ENCODE measurements around the gene PDLIM5. TPM values are rescaled to one million over a fixed set of nuclear protein-coding genes. Genes with fewer than 3 reads are reported as not detected.

Gene PDLIM5
- total and polyA plus RNA-seq, 7 experiments from 2014 or later = 14.4 to 61.7 (median 35.7) TPM

DNA sequence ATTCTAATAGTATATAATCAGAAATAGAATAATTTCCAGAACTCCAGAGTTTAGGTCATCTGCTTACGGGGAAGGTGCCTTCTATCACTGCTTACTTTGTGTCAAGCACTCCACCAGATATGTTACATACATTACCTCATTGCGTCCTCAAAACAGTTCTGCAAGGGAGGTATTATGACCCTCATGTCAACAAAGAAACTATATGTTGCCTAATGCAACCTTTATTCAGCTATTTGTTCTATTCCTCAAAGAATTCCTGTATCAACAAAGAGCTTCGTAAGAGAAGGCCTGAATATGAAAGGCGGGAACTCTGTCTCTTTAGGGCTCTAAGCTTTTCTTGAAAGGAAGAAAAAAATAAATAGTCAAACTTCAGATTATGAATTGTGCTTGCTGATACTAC lies 114.7 kb downstream of the PDLIM5 start:
- Mint-ChIP-seq H3K4me1 (peaks cover 0 to 7% (median 5%) of the 10 kb centered on the region in 7 donors), H3K36me3 (peaks cover 0 to 7% (median 0%) of the 10 kb centered on the region in 5 donors), H3K27ac (no peak overlapping the region), H3K9me3 (no peaks in the 10 kb centered on the region), H3K4me3 (no peak overlapping the region), H3K27me3 (no peaks in the 10 kb centered on the region)
- intact Hi-C loops (cut with micrococcal nuclease) = no loop called here
- H3K4me3 ChIP-seq (ENCODE audit: low read length) = no peak overlapping the region
- DNase-seq = no peak
- ChIA-PET CTCF (no interaction called here), POLR2A (no interaction called here)
- H3K27me3 ChIP-seq (ENCODE audit: control insufficient read depth in 2 of 2, insufficient read depth in 2 of 2, low read length in 2 of 2) = no peaks in the 10 kb centered on the region
- no peaks in the 10 kb centered on the region for H3K9me3 ChIP-seq (ENCODE audit: control insufficient read depth in 2 of 3, low read length in 3 of 3)
- no peak overlapping the region for H3K27ac ChIP-seq (ENCODE audit: low read depth, low read length)
- H3K36me3 ChIP-seq (ENCODE audit: control insufficient read depth in 2 of 3, insufficient read depth in 3 of 3, low read length in 3 of 3) = no peaks in the 10 kb centered on the region
- no peaks in the 10 kb centered on the region for H3K4me1 ChIP-seq (ENCODE audit: control insufficient read depth in 2 of 2, insufficient read depth in 2 of 2, low read length in 2 of 2)
- no peak for ATAC-seq

DNA sequence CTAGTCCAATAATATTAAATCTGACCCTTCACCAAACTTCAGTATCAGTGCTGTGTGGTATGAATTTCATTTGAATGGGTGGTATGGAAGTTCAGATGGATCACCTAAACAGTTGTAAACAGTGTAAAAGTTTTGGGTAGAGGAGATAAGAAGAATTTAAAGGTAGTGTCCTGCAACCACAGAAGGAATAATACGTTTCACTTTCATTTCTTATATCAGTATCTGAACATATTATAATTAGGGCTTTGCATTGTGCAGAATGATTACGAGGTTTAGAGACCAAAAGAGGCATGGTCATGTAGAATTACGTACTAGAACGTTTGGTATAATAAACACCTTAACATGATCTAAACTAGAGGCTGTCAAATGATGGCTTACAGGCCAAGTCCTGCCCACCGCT lies 116.1 kb downstream of the PDLIM5 start:
- CTCF ChIA-PET = no interaction called here
- no peaks in the 10 kb centered on the region for H3K4me1 ChIP-seq (ENCODE audit: control insufficient read depth in 2 of 2, insufficient read depth in 2 of 2, low read length in 2 of 2)
- no peak overlapping the region for H3K4me3 ChIP-seq (ENCODE audit: low read length)
- H3K36me3 ChIP-seq (ENCODE audit: control insufficient read depth in 2 of 3, insufficient read depth in 3 of 3, low read length in 3 of 3) = no peaks in the 10 kb centered on the region
- peak overlapping the region in 1 of 10 donors; percentile 14 for H3K4me3 Mint-ChIP-seq
- POLR2A ChIA-PET = no interaction called here
- H3K27me3 ChIP-seq (ENCODE audit: control insufficient read depth in 2 of 2, insufficient read depth in 2 of 2, low read length in 2 of 2) = no peaks in the 10 kb centered on the region
- no peak for DNase-seq
- H3K4me1 Mint-ChIP-seq = peaks cover 0 to 7% (median 5%) of the 10 kb centered on the region in 7 donors
- H3K9me3 Mint-ChIP-seq = no peaks in the 10 kb centered on the region
- H3K27me3 Mint-ChIP-seq = no peaks in the 10 kb centered on the region
- no peak for ATAC-seq
- H3K36me3 Mint-ChIP-seq = peaks cover 0 to 7% (median 0%) of the 10 kb centered on the region in 5 donors
- H3K27ac ChIP-seq (ENCODE audit: low read depth, low read length) = no peak overlapping the region
- H3K27ac Mint-ChIP-seq = no peak overlapping the region
- H3K9me3 ChIP-seq (ENCODE audit: control insufficient read depth in 2 of 3, low read length in 3 of 3) = no peaks in the 10 kb centered on the region
- intact Hi-C loops (cut with micrococcal nuclease) = no loop called here

DNA sequence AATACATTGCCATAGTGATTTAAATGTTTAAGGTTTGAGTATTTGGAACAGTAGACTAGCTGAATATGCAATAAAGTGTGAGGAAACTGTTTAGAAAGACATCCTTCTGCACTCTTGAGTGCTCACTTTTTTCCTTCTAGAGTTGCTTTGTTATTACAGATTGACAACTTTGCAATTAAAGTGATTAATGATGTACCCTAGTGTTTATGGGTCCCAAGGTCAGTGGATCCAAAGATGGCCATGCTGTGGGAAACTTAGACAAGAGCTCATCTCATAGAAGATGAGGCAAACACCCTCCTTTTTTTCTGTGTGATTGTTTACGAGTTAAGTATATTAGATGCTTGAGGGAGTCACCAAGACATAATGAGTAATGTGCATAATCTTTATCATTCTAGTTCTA lies 118.8 kb downstream of the PDLIM5 start:
- no peaks in the 10 kb centered on the region for H3K9me3 ChIP-seq (ENCODE audit: control insufficient read depth in 2 of 3, low read length in 3 of 3)
- ChIA-PET POLR2A (no interaction called here), CTCF (no interaction called here)
- Mint-ChIP-seq H3K4me1 (peaks cover 0 to 7% (median 5%) of the 10 kb centered on the region in 7 donors), H3K36me3 (peaks cover 0 to 13% (median 0%) of the 10 kb centered on the region in 5 donors), H3K27ac (no peak overlapping the region), H3K4me3 (no peak overlapping the region), H3K9me3 (no peaks in the 10 kb centered on the region), H3K27me3 (no peaks in the 10 kb centered on the region)
- no peak for ATAC-seq
- H3K4me3 ChIP-seq (ENCODE audit: low read length) = no peak overlapping the region
- no peak overlapping the region for H3K27ac ChIP-seq (ENCODE audit: low read depth, low read length)
- intact Hi-C loops (cut with micrococcal nuclease) = no loop called here
- DNase-seq = no peak
- H3K27me3 ChIP-seq (ENCODE audit: control insufficient read depth in 2 of 2, insufficient read depth in 2 of 2, low read length in 2 of 2) = no peaks in the 10 kb centered on the region
- peaks cover 0 to 2% (median 0%) of the 10 kb centered on the region in 3 experiments for H3K36me3 ChIP-seq (ENCODE audit: control insufficient read depth in 2 of 3, insufficient read depth in 3 of 3, low read length in 3 of 3)
- H3K4me1 ChIP-seq (ENCODE audit: control insufficient read depth in 2 of 2, insufficient read depth in 2 of 2, low read length in 2 of 2) = no peaks in the 10 kb centered on the region

DNA sequence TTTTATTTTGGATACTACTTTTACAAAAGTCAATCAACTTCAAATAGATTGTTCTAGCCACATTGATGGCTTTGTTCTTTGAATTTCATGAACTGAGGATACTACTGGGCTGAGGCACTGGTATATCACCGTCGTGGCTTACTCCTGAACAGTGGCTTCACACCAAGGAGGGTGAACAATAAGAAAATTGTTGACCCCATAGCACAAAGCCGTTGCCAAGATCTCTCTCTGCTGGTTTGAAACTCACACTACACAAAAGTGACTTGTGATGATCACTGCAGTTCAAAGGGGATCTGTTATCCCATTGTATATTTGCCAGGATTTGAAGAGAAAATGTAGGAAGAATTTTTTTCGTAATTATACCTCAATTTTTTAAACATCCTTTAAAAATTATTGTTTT lies 119.6 kb downstream of the PDLIM5 start:
- H3K4me3 ChIP-seq (ENCODE audit: low read length) = no peak overlapping the region
- Mint-ChIP-seq H3K9me3 (no peaks in the 10 kb centered on the region), H3K4me1 (peaks cover 0 to 7% (median 5%) of the 10 kb centered on the region in 7 donors), H3K4me3 (no peak overlapping the region), H3K27me3 (no peaks in the 10 kb centered on the region), H3K36me3 (peaks cover 0 to 21% (median 0%) of the 10 kb centered on the region in 5 donors), H3K27ac (no peak overlapping the region)
- intact Hi-C loops (cut with micrococcal nuclease) = no loop called here
- peaks cover 0 to 4% (median 0%) of the 10 kb centered on the region in 3 experiments for H3K36me3 ChIP-seq (ENCODE audit: control insufficient read depth in 2 of 3, insufficient read depth in 3 of 3, low read length in 3 of 3)
- H3K9me3 ChIP-seq (ENCODE audit: control insufficient read depth in 2 of 3, low read length in 3 of 3) = no peaks in the 10 kb centered on the region
- POLR2A ChIA-PET = no interaction called here
- H3K4me1 ChIP-seq (ENCODE audit: control insufficient read depth in 2 of 2, insufficient read depth in 2 of 2, low read length in 2 of 2) = no peaks in the 10 kb centered on the region
- DNase-seq (no peak), ATAC-seq (no peak)
- H3K27ac ChIP-seq (ENCODE audit: low read depth, low read length) = no peak overlapping the region
- H3K27me3 ChIP-seq (ENCODE audit: control insufficient read depth in 2 of 2, insufficient read depth in 2 of 2, low read length in 2 of 2) = no peaks in the 10 kb centered on the region
- CTCF ChIA-PET = no interaction called here

DNA sequence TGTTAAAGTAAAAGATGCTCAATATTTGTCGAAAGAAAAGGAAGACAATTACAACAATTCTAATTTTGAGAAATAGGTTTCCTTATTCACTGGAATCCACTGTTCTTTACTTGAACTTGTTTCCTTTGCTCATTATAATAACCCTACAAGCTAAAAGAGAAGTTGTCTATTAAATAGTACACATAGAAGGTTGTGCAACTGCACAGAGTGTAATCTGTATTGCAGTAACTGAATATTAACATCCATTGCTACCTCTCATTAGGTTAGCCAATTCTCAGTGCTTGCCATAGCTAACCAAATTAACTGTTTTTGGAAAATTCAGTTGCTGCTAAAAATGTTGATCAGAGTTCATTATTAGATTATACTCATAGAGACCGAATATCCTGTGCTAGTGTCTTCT lies 120.0 kb downstream of the PDLIM5 start:
- peaks cover 0 to 22% (median 0%) of the 10 kb centered on the region in 5 donors for H3K36me3 Mint-ChIP-seq
- Histone ChIP-seq H3K4me1 (ENCODE audit: control insufficient read depth in 2 of 2, insufficient read depth in 2 of 2, low read length in 2 of 2) (no peaks in the 10 kb centered on the region), H3K9me3 (ENCODE audit: control insufficient read depth in 2 of 3, low read length in 3 of 3) (no peaks in the 10 kb centered on the region), H3K27ac (ENCODE audit: low read depth, low read length) (no peak overlapping the region), H3K27me3 (ENCODE audit: control insufficient read depth in 2 of 2, insufficient read depth in 2 of 2, low read length in 2 of 2) (no peaks in the 10 kb centered on the region), H3K36me3 (ENCODE audit: control insufficient read depth in 2 of 3, insufficient read depth in 3 of 3, low read length in 3 of 3) (peaks cover 0 to 4% (median 0%) of the 10 kb centered on the region in 3 experiments), H3K4me3 (ENCODE audit: low read length) (no peak overlapping the region)
- intact Hi-C loops (cut with micrococcal nuclease) = no loop called here
- no peak overlapping the region for H3K27ac Mint-ChIP-seq
- H3K4me3 Mint-ChIP-seq = no peak overlapping the region
- no peaks in the 10 kb centered on the region for H3K9me3 Mint-ChIP-seq
- H3K4me1 Mint-ChIP-seq = peaks cover 0 to 7% (median 5%) of the 10 kb centered on the region in 7 donors
- no peaks in the 10 kb centered on the region for H3K27me3 Mint-ChIP-seq
- DNase-seq = no peak
- ChIA-PET CTCF (no interaction called here), POLR2A (no interaction called here)
- no peak for ATAC-seq

DNA sequence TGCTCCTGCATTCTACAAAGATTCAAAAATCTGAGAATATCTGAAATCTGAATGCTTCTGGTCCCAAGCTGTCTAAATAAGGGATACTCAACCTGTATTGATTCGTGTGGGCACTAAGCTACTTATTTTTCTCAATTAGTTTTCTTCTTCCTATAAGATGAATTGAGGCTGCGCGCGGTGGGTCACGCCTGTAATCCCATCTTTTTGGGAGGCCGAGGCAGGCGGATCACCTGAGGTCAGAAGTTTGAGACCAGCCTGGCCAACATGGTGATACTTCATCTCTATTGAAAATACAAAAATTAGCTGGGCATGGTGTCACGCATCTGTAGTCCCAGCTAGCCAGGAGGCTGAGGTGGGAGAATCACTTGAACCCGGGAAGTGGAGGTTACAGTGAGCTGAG lies 122.3 kb downstream of the PDLIM5 start:
- no peaks in the 10 kb centered on the region for H3K9me3 ChIP-seq (ENCODE audit: control insufficient read depth in 2 of 3, low read length in 3 of 3)
- H3K27ac ChIP-seq (ENCODE audit: low read depth, low read length) = no peak overlapping the region
- ChIA-PET POLR2A (no interaction called here), CTCF (interaction anchor here (1.5 kb wide), 1 partner anchor 167 kb away, joined by 3 read pairs; no protein-coding TSS in a partner anchor)
- ATAC-seq = no peak
- no peak overlapping the region for H3K4me3 ChIP-seq (ENCODE audit: low read length)
- DNase-seq = no peak
- Mint-ChIP-seq H3K9me3 (no peaks in the 10 kb centered on the region), H3K4me3 (no peak overlapping the region), H3K27me3 (no peaks in the 10 kb centered on the region), H3K4me1 (no peaks in the 10 kb centered on the region), H3K36me3 (peaks cover 0 to 18% (median 0%) of the 10 kb centered on the region in 5 donors), H3K27ac (no peak overlapping the region)
- no peaks in the 10 kb centered on the region for H3K27me3 ChIP-seq (ENCODE audit: control insufficient read depth in 2 of 2, insufficient read depth in 2 of 2, low read length in 2 of 2)
- intact Hi-C loops (cut with micrococcal nuclease) = no loop called here
- no peaks in the 10 kb centered on the region for H3K4me1 ChIP-seq (ENCODE audit: control insufficient read depth in 2 of 2, insufficient read depth in 2 of 2, low read length in 2 of 2)
- H3K36me3 ChIP-seq (ENCODE audit: control insufficient read depth in 2 of 3, insufficient read depth in 3 of 3, low read length in 3 of 3) = peaks cover 0 to 4% (median 0%) of the 10 kb centered on the region in 3 experiments

DNA sequence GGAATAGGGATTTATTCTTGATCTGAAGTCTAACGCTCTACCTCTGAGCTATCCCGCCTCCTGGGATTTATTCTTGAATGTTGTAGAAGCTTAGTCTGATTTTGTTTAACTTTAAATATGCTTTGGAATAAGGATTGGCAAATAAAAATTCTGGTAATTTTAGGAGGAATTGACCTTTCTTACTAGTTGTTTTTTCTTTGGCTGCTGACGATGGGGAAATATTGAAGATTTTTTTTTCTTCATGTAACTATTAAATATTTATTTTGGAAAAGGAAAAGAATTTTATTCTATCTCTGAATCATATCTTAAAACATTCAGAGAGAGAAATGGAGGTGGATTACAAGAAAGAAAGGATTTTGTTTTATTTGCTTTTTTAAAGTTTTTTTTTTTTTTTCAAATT lies 122.9 kb downstream of the PDLIM5 start:
- POLR2A ChIA-PET = no interaction called here
- Histone ChIP-seq H3K4me1 (ENCODE audit: control insufficient read depth in 2 of 2, insufficient read depth in 2 of 2, low read length in 2 of 2) (no peaks in the 10 kb centered on the region), H3K4me3 (ENCODE audit: low read length) (no peak overlapping the region), H3K9me3 (ENCODE audit: control insufficient read depth in 2 of 3, low read length in 3 of 3) (no peaks in the 10 kb centered on the region), H3K36me3 (ENCODE audit: control insufficient read depth in 2 of 3, insufficient read depth in 3 of 3, low read length in 3 of 3) (peaks cover 0 to 4% (median 0%) of the 10 kb centered on the region in 3 experiments), H3K27me3 (ENCODE audit: control insufficient read depth in 2 of 2, insufficient read depth in 2 of 2, low read length in 2 of 2) (no peaks in the 10 kb centered on the region), H3K27ac (ENCODE audit: low read depth, low read length) (no peak overlapping the region)
- CTCF ChIA-PET = interaction anchor here (1.5 kb wide), 1 partner anchor 168 kb away, joined by 3 read pairs; no protein-coding TSS in a partner anchor
- Mint-ChIP-seq H3K27ac (no peak overlapping the region), H3K4me1 (no peaks in the 10 kb centered on the region), H3K9me3 (no peaks in the 10 kb centered on the region), H3K27me3 (no peaks in the 10 kb centered on the region), H3K4me3 (no peak overlapping the region), H3K36me3 (peaks cover 0 to 18% (median 0%) of the 10 kb centered on the region in 5 donors)
- intact Hi-C loops (cut with micrococcal nuclease) = no loop called here
- DNase-seq = no peak
- no peak for ATAC-seq
